ENCODE data around the gene ACVR1. TPM values are rescaled to one million over a fixed set of nuclear protein-coding genes. Genes with fewer than 3 reads are reported as not detected.

Gene ACVR1
- total RNA-seq, 1 experiment from 2014 or later = 7.3 TPM

- DNase-seq = no peak
- no peaks in the 10 kb centered on the region for H3K36me3 ChIP-seq (replicated peaks; ENCODE audit: control insufficient read depth, insufficient read depth, low read length)
- H3K27me3 ChIP-seq (ENCODE audit: control insufficient read depth, insufficient read depth, low read length) = no peaks in the 10 kb centered on the region
- no peak overlapping the region for H3K4me3 ChIP-seq (ENCODE audit: insufficient read depth, low read depth, low read length)
Observed at GRCh38 chr2:157877761-157878400, 1.8 kb upstream of the ACVR1 start.

- Histone ChIP-seq H3K27me3 (ENCODE audit: control insufficient read depth, insufficient read depth, low read length) (no peaks in the 10 kb centered on the region), H3K36me3 (replicated peaks; ENCODE audit: control insufficient read depth, insufficient read depth, low read length) (no peaks in the 10 kb centered on the region), H3K4me3 (ENCODE audit: insufficient read depth, low read depth, low read length) (peak overlapping the region; percentile 83)
- no peak for DNase-seq
Observed at GRCh38 chr2:157876786-157877138, 632 bp upstream of the ACVR1 start.

- no peaks in the 10 kb centered on the region for H3K36me3 ChIP-seq (replicated peaks; ENCODE audit: control insufficient read depth, insufficient read depth, low read length)
- H3K4me3 ChIP-seq (ENCODE audit: insufficient read depth, low read depth, low read length) = peak overlapping the region; percentile 83
- H3K27me3 ChIP-seq (ENCODE audit: control insufficient read depth, insufficient read depth, low read length) = no peaks in the 10 kb centered on the region
- DNase-seq = peak; percentile 85
Observed at GRCh38 chr2:157875641-157876065, 477 bp downstream of the ACVR1 start.

- Histone ChIP-seq H3K27me3 (ENCODE audit: control insufficient read depth, insufficient read depth, low read length) (no peaks in the 10 kb centered on the region), H3K4me3 (ENCODE audit: insufficient read depth, low read depth, low read length) (peak overlapping the region; percentile 83), H3K36me3 (replicated peaks; ENCODE audit: control insufficient read depth, insufficient read depth, low read length) (no peaks in the 10 kb centered on the region)
- DNase-seq = peak; percentile 24
Observed at GRCh38 chr2:157874997-157875640, 1.0 kb downstream of the ACVR1 start.

GRCh38 chr2:157874348-157874747, 1.8 kb downstream of the ACVR1 start:
- Histone ChIP-seq H3K4me3 (ENCODE audit: insufficient read depth, low read depth, low read length) (peak overlapping the region; percentile 83), H3K36me3 (replicated peaks; ENCODE audit: control insufficient read depth, insufficient read depth, low read length) (no peaks in the 10 kb centered on the region), H3K27me3 (ENCODE audit: control insufficient read depth, insufficient read depth, low read length) (no peaks in the 10 kb centered on the region)
- no peak for DNase-seq

GRCh38 chr2:157872791-157873190, 3.3 kb downstream of the ACVR1 start:
- Histone ChIP-seq H3K27me3 (ENCODE audit: control insufficient read depth, insufficient read depth, low read length) (no peaks in the 10 kb centered on the region), H3K36me3 (replicated peaks; ENCODE audit: control insufficient read depth, insufficient read depth, low read length) (no peaks in the 10 kb centered on the region), H3K4me3 (ENCODE audit: insufficient read depth, low read depth, low read length) (no peak overlapping the region)
- DNase-seq = no peak

GRCh38 chr2:157871415-157871814, 4.7 kb downstream of the ACVR1 start:
- DNase-seq = no peak
- Histone ChIP-seq H3K4me3 (ENCODE audit: insufficient read depth, low read depth, low read length) (no peak overlapping the region), H3K27me3 (ENCODE audit: control insufficient read depth, insufficient read depth, low read length) (no peaks in the 10 kb centered on the region), H3K36me3 (replicated peaks; ENCODE audit: control insufficient read depth, insufficient read depth, low read length) (no peaks in the 10 kb centered on the region)

GRCh38 chr2:157868993-157869392, 7.1 kb downstream of the ACVR1 start:
- no peak for DNase-seq

GRCh38 chr2:157867703-157868102, 8.4 kb downstream of the ACVR1 start:
- DNase-seq = no peak
- Histone ChIP-seq H3K36me3 (replicated peaks; ENCODE audit: control insufficient read depth, insufficient read depth, low read length) (no peaks in the 10 kb centered on the region), H3K4me3 (ENCODE audit: insufficient read depth, low read depth, low read length) (no peak overlapping the region), H3K27me3 (ENCODE audit: control insufficient read depth, insufficient read depth, low read length) (no peaks in the 10 kb centered on the region)

More at GRCh38 chr2:157868993-157869392, 7.1 kb downstream of the ACVR1 start:
- Histone ChIP-seq H3K4me3 (ENCODE audit: insufficient read depth, low read depth, low read length) (no peak overlapping the region), H3K27me3 (ENCODE audit: control insufficient read depth, insufficient read depth, low read length) (no peaks in the 10 kb centered on the region), H3K36me3 (replicated peaks; ENCODE audit: control insufficient read depth, insufficient read depth, low read length) (no peaks in the 10 kb centered on the region)

GRCh38 chr2:157866666-157867642, 9.2 kb downstream of the ACVR1 start:
- H3K27me3 ChIP-seq (ENCODE audit: control insufficient read depth, insufficient read depth, low read length) = no peaks in the 10 kb centered on the region
- no peak overlapping the region for H3K4me3 ChIP-seq (ENCODE audit: insufficient read depth, low read depth, low read length)
- DNase-seq = no peak
- H3K36me3 ChIP-seq (replicated peaks; ENCODE audit: control insufficient read depth, insufficient read depth, low read length) = no peaks in the 10 kb centered on the region

GRCh38 chr2:157866202-157866601, 9.9 kb downstream of the ACVR1 start:
- Histone ChIP-seq H3K36me3 (replicated peaks; ENCODE audit: control insufficient read depth, insufficient read depth, low read length) (no peaks in the 10 kb centered on the region), H3K4me3 (ENCODE audit: insufficient read depth, low read depth, low read length) (no peak overlapping the region), H3K27me3 (ENCODE audit: control insufficient read depth, insufficient read depth, low read length) (no peaks in the 10 kb centered on the region)
- peak; percentile 38 for DNase-seq

GRCh38 chr2:157864857-157865430, 11.2 kb downstream of the ACVR1 start:
- no peaks in the 10 kb centered on the region for H3K27me3 ChIP-seq (ENCODE audit: control insufficient read depth, insufficient read depth, low read length)
- H3K36me3 ChIP-seq (replicated peaks; ENCODE audit: control insufficient read depth, insufficient read depth, low read length) = no peaks in the 10 kb centered on the region
- no peak for DNase-seq
- no peak overlapping the region for H3K4me3 ChIP-seq (ENCODE audit: insufficient read depth, low read depth, low read length)

- DNase-seq = no peak
- no peaks in the 10 kb centered on the region for H3K27me3 ChIP-seq (ENCODE audit: control insufficient read depth, insufficient read depth, low read length)
- no peaks in the 10 kb centered on the region for H3K36me3 ChIP-seq (replicated peaks; ENCODE audit: control insufficient read depth, insufficient read depth, low read length)
- no peak overlapping the region for H3K4me3 ChIP-seq (ENCODE audit: insufficient read depth, low read depth, low read length)
Observed at GRCh38 chr2:157858846-157859245, 17.3 kb downstream of the ACVR1 start.

GRCh38 chr2:157857881-157858280, 18.2 kb downstream of the ACVR1 start:
- H3K4me3 ChIP-seq (ENCODE audit: insufficient read depth, low read depth, low read length) = no peak overlapping the region
- H3K27me3 ChIP-seq (ENCODE audit: control insufficient read depth, insufficient read depth, low read length) = no peaks in the 10 kb centered on the region
- no peak for DNase-seq
- H3K36me3 ChIP-seq (replicated peaks; ENCODE audit: control insufficient read depth, insufficient read depth, low read length) = no peaks in the 10 kb centered on the region
